GM18498 (cell line): ENCODE measurements around the gene SKIL.
A peak's percentile ranks its signal among the peaks of the same experiment; 100 is the strongest.

Source experiments
- ATAC-seq: cut with Tn5 transposase; IDR thresholded peaks from one replicate; pipeline ENCODE4 v1.9.1; 2021; ENCODE audit warnings: mild to moderate bottlenecking, moderate library complexity; ENCODE audit not compliant: unreplicated experiment

The SKIL gene

DNA sequence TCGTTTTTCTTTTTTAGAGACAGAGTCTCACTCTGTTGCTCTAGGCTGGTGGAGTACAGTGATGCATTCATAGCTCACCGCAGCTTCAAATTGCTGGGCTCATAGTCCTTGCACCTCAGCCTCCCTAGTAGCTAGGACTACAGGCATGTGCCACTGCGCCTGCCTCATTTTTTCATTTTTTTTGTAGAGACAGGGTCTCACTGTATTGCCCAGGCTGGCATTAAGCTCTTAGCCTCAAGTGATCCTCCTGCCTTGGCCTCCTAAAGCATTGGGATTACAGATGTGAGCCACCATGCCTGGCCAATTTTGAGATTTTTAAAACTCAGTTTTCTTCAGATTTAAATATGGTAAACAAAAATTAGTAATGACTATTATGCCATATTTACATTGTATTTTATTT lies 29.0 kb downstream of the SKIL start:
- no peak for ATAC-seq

DNA sequence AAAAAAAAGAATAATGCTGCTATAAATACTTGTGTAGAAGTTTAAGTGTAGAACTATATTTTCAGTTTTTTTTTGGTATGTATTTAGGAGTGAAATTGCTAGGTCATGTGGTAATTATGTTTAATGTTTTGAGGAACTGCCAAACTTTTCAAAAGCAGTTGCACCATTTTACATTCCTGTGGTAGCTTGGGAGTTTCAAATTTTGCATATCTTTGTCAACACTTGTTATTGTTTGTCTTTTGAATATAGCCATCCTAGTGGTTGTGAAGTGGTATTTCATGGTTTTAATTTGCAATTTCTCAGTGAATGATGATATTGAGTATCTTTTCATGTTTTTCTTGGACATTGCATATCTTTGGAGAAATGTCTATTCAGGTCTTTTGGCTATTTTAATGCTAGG lies 30.4 kb downstream of the SKIL start:
- no peak for ATAC-seq

DNA sequence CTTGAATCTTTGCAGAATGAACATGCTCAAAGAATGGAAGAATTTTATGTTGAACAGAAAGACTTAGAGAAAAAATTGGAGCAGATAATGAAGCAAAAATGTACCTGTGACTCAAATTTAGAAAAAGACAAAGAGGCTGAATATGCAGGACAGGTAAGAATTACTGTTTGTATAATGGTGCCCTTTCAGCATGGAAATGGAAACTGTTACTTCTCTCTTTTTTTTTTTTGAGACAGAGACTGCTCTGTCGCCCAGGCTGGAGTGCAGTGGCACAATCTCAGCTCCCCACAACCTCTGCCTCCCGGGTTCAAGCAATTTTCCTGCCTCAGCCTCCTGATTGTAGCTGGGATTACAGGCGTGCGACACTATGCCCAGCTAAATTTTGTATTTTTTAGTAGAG lies 33.6 kb downstream of the SKIL start:
- ATAC-seq, result no peak

DNA sequence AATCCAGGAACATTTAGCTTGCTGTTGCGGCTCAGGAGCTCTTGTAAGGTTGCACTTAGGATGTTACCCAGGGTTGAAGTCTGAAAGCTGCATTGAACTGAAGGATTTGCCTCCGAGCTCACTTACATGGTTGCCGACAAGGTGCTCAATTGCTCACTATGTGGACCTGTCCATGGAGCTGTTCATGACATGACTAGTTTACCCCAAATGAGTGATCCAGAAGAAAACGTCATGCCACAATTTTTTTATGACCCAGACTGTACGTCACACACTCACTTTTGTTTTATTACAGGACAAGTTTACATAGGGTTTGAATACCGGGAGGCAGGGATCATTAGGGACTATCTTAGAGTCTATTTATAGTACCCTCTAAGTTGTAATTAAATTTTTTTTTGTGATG lies 40.2 kb downstream of the SKIL start:
- ATAC-seq, result no peak

DNA sequence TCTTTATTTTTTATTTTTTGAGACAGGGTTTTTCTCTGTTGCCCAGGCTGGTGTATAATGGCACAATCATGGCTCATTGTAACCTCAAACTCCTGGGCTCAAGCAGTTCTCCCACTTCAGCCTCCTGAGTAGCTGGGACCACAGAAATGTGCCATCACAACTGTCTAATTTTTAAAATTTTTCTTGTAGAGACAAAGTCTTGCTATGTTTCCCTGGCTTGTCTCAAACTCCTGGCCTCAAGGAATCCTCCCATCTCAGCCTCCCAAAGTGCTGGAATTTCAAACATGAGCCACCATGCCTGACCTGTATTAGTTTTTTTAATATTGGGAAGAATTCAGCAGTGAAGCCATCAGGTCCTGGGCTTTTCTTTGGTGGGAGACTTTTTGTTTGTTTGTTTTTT lies 47.6 kb downstream of the SKIL start:
- no peak for ATAC-seq

DNA sequence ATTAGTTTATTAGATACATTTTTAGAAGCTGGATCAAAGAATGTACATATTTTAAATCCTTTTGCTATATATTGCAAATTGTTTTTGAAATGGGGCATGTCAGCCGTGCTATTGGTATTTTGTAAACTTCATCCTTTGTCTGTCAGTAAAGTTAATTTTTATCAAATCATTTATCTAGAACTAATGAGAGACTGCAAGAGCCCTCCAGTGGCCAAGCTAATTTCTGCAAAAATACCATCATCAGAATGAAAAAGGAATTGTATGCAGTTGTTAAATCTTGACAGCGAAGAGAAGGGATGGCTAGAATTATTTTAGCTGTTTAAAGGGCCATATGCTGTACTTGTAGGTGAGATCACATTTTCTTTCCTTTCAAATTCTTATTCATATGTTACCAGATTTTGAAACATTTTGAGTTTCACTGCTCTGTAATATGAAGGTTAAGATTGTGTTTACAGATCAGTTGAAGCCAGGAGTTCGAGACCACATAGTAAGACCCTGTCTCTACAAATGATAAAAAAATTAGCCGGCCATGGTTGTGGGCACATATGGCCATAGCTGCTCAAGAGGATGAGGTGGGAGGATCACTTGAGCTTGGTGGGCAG lies 53.0 kb downstream of the SKIL start:
- ATAC-seq, result no peak

DNA sequence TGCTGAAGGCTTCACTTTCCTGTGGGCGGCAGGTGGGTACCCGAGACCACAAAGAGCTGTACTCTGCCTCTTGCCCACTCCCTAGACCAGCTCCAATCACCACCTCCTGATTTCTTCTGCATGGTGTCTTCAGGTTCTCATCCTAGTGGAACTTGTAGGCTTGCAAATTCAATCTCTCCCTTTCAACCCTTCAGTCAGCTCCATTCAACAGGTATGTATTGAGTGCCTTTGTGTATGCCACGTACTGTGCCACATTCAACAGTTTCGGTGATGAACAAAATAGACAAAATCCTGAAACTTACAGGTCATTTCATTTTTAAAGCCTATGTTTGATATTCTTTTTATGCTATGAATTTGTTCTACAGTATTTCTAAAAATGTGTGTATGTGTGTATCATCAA lies 55.8 kb downstream of the SKIL start:
- ATAC-seq, result no peak

DNA sequence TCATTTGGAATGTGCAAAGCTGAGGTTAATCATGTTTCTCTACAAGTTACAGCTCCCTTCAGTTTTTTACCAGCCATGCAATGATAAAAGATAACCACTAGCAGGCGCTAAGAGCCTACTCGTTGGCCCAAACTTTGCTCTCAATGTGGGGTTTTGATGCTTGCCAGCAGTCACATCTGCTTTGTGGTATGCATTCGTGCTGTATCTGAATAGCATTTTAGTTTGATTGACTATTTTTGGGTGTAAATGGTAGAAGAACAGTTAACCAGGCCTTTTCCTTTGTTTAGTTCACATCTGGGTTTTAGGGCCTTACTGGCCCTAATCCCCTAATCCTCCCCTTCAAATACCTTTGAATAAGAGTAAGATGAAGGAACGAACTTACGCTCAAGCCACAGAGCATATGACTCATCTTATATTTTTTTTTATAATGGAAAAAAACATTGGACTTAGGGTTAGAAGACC lies 56.7 kb downstream of the SKIL start:
- ATAC-seq, result peak; percentile 55

DNA sequence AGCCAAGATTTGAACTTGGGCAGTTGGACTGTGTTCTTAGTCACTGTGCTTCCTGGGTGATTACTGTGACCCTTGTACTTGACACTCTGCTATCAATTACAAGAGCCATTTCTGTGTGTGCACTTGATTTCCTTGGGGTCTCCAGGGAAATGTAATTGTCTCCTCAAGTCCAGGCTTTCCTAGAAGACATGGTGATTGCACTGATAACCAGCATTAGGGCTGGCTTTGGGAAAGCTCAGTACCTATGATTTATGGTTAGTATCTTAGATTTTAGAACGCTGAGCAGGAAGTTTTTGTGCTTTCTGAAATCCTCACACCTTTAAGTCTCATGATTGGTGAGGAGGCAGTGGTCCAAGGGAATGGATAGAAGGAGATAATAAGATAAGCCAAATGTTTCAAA lies 59.6 kb downstream of the SKIL start:
- ATAC-seq, result no peak

DNA sequence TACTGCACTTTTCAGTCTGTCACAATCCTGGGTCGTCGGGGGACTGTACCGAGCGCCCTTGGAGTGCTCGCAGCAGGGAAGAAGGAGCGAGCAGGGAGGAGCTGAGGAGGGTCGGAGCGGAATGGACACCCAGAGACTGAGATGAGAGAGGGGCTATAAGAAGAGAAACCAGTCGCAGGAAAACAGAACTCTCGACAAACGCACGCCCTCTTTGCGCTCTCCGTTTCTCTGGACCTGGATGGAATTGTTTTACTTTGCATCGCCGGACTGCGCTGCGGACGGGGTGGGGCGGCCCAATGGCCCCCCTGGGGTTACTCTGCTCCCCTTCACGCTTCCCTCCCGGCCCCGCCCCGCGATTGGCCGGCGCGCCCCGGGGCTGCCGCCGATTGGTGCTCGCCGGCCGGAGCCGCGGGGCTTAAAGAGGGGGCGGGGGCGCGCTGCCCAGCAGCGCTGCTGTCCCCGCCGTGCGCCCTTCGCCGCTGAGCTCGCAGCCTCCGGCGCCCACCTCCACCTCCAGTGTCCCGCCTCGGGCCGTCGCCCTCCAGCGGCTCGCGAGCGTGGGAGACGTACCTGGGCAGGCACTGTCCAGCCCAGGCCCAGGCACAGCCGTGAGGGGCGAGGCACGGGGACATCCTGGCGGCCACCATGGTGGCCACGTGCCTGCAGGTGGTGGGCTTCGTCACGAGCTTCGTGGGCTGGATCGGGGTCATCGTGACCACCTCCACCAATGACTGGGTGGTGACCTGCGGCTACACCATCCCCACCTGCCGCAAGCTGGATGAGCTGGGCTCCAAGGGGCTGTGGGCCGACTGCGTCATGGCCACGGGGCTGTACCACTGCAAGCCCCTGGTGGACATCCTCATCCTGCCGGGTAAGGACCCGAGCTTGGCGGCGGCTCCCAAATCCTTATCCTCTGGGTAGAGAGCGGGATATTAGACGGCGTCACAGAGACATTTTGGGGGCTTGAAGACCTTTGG lies 61.2 kb downstream of the SKIL start, which contains the start of gene CLDN11:
Gene CLDN11 (plus strand): TSS at position 447 of the 977 bp plus-strand sequence. CDS start 199 bp downstream, at position 646.
- ATAC-seq, result no peak

DNA sequence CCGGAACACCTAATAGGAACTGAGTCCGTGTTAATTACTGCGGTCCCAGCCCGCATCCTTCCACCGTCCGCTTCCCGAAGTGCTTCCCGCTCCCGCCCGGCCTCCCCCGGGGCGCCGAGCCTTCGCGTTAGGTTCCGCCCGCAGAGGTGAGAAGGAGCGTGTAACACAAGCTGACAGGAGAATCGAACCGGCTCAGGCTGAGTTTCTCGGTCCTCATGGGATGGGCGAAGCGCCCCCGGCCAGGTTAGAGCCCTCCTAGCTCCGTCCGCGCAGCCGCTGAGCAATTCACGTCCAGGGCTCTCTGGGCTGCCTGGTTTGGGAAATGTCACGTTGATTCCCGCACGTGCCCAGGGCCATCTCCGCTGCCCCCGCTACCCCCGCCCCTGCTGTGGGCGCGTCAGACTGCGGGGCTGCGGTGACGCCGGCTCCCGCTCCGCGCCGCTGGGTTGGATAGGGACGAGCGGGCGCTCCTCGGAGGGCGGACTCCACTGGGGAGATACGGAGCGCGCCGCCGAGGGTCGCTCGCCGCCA lies 62.1 kb downstream of the SKIL start:
- no peak for ATAC-seq

DNA sequence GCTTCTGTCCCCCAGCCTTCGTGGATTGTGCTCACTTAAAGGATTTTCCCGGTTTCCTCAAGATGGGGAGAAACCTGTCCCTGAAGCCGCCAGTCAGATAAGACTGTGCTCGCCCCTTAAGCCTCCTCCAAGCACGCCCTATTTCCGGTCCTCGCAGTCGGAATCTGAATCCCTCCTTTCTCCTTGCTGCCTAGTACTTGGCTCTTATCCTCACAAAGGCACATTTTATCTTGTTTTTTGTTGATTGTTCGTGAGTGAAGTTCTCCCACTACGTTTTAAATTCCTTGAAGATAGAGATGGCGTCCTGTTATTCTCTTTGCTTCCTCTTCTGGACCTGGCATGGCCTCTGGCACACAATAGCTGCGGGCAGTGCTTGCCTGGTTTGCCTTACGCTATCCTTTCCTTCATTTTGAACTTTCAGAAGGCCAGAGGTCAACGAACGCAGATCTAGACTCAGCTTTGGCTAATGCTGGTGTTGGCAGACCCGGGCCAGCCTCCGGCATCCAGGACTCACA lies 62.8 kb downstream of the SKIL start:
- ATAC-seq, result no peak

DNA sequence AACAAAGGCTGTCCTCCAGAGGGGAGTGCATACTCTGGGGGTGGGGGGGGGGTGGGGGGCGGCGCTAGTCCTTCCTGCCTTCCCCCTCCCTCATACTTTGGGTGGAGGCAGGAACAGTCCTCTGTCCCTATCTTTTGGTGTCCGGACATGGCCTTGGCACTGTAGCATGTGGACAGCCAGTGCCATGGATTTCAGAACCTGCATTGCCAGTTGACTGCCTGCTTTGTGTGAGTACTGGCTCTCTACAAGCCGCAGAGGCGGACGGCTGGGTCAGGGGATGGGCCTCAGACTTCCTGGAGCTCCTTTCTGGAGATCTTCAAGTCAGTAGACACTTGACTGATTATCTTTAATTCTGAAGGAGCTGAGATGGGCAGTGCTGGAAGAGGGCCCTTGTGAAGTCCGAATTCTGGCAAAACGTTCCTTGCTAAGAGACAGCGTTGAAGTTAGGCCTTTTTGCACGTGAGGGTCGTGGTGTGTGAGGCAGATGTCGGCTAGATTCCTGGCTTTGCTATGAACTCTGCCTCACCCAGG lies 63.7 kb downstream of the SKIL start:
- ATAC-seq, result no peak

DNA sequence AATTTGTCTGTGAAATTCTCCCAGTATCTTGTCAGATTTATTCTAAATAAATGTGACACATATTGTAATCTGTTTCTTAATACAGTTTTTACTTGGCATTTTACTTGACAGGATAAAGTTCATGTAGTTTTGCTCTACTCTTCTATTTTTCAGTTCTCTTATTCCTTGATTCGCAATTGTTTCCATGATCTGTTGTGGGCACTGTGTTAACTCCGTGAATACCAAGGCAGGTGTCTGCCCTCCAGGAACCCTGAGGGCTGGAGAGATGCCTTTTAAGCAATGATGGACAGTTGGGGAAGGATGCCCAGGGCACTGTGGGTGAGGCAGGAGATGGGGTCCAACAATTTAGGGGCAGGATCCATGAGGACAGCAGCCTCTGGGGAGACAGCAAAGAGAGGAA lies 64.2 kb downstream of the SKIL start:
- ATAC-seq, result no peak

DNA sequence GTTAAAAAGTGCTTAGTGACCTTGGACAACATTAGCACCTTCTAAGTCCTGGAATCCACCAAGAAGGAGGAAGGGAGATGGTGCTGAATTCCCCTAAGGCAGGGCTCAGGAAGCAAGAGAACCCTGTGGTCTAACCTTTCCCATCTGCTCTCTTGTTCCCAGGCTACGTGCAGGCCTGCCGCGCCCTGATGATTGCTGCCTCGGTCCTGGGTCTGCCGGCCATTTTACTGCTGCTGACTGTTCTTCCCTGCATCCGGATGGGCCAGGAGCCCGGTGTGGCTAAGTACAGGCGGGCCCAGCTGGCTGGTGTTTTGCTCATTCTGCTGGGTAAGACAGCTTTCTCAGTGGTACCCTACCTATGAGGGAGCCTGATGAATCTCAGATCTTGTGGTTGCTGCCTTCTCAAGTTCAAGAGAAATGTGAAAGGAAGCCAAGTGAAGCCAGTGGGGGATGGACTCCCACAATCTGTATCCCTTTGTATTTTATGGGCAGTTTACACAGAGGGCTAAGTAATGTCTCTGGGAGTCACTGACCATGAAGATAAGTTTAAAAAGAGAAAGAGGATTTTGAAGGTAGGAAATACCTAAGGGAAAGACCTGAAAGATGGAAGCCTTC lies 65.6 kb downstream of the SKIL start:
- no peak for ATAC-seq

DNA sequence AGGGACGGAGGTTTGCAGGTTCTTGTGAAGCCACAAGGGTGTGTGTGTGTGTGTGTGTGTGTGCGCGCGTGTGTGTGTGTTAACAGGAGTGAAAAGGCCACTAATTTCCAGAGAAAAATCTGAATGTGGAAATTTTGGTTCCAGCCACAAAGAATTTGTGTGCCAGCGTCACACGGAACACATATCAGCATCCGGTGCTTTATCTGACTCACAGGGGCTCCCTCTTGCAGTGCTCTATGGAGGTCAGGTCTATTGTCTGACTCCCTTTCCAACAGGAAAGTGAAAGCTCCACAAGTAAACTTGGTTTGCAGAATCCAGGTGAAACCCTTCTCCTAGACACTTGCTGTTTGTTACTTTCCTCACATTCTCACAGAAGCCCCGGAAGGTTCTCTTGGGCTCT lies 67.4 kb downstream of the SKIL start:
- ATAC-seq, result no peak

DNA sequence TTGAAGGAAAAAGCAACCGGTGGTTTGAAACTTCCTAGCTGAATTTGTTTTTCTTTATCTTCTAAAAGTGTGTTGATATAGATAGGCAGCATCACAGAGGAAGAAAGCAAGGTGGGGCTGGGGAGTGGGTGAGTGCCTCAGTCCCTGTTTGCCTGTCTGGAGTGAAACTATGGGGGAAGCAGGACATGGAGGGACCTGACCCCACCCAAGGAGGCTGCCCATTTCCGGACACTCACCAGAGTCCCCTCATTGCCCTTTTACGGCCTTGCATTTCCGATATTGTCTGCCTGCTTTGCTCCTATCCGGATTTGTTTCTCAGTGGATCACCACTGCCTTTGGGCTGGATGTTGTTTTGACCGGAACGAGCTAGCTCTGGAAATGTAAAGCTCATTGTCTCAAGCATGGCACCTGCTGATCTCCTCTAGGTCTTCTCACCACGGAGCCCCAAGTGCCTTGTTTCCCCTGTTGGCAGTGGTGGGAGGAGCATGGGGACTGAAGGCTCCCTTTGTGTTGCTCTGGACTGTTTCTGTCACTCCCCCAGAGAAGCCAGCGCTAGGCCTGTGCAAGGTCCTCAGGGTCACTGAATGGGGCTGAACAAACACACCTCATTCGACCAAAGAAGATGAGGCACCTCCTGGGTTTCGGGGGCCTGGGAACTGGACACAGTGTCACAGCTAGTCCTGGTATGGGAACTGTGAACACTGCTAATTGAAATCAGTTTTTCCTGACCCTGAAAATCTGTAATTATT lies 68.2 kb downstream of the SKIL start:
- no peak for ATAC-seq

DNA sequence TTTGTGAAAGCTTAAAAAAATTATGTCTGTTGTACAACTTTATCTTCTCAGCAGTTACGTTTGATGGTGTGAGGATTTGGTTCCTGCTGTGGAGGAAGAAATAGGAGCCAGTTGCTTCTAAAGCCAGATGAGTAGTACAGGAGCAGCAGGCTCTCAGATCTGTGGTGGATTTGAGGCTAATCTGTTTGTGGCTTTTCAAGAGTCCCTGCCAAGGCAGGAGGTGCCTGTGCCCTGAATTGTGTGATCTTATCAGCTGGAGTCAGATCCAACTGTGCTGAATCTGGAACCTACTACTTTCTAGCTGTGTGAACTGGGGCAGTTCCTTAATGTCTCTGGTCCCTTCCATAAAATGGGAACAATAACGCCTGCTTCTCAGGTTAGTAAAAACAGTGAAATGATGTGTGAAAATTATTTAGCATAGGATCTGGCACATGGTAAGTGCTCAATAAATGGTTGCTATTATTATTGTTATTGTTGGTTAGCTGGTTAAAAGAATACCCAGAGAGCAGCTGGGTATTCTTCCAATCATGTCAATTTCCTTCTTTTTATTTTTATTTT lies 68.8 kb downstream of the SKIL start:
- ATAC-seq, result no peak

DNA sequence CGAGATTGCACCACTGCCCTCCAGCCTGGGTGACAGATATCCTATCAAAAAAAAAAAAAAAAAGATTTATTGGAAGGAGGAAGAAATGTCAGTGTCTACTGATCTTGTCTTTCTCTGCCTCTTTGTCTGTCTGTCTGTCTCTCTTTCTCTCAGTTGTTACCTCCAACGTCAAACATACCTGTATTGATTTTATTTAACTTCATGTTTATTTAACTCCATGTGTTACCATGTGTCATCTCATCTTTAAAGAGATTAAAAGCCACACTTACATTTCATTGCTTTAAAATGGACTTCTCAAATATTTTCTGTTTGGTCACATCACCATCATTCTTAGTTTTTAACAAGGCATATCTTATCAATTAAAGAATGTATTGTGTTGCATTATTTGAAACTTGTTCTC lies 70.6 kb downstream of the SKIL start:
- ATAC-seq, result no peak

DNA sequence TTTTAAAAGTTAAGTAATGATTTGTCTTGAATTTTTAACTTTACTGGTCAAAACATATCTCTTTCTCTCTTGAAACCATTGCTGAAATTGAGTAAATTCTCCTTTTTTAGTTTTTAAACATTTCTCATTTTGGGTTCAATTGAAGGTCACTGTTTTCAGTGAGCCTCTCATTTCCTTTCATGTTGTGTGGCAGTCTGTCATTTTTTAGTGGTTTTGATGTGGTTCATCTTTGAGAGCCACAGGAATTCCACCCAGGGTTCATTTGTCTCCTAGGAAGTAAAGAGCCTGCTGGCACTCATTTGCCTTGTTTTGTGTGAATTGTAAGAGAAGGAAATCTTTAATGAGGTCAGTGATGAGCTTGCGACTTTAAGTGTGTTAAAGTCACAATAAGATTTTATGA lies 71.5 kb downstream of the SKIL start:
- no peak for ATAC-seq
